Measurements from ENCODE around the gene MACIR. TPM values are rescaled to one million over a fixed set of nuclear protein-coding genes. Genes with fewer than 3 reads are reported as not detected.

Gene MACIR
- total and polyA plus RNA-seq, 2 donors (not counting 3 experiments of a cell fraction or from before 2014, with no cell fraction given): 4.0 to 9.3 TPM

DNA sequence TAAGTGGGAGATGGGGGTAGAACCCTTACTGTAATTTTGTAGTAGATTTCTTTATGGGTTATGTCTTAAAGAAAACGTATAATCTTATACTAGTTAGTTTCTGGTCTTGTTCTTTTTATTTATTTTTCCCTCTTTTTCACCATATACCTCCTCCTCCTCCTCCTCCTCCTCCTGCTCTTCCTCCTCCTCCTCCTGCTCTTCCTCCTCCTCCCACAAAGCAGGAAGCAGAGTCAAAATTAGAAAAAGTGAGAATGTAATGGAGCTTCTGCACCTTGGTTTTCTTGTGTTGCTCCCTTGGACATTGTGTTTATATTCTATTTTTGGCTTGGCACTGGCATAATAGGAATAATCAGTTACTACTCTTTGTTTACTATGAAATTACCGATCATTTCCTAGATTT lies 4.5 kb downstream of the MACIR start:
- Histone ChIP-seq H3K9me1 (replicated peaks; ENCODE audit: control insufficient read depth, extremely low read depth, insufficient read depth, low read length) (no peaks in the 10 kb centered on the region), H3K4me1 (ENCODE audit: control insufficient read depth, extremely low read depth, insufficient read depth, low read length) (peaks cover 5% of the 10 kb centered on the region), H3K4me2 (ENCODE audit: insufficient read depth, low read length) (no peak overlapping the region), H3K9ac (replicated peaks; ENCODE audit: extremely low read depth, insufficient read depth, low read length) (no peak overlapping the region), H3K27me3 (ENCODE audit: control insufficient read depth in 2 of 2, insufficient read depth in 2 of 2, low read length in 2 of 2) (no peaks in the 10 kb centered on the region), H3K27ac (ENCODE audit: insufficient read depth, low read depth, low read length) (no peak overlapping the region), H3K36me3 (ENCODE audit: control insufficient read depth in 2 of 2, extremely low read depth in 1 of 2, insufficient read depth in 2 of 2, low read length in 2 of 2) (no peaks in the 10 kb centered on the region), H3K9me3 (replicated peaks; ENCODE audit: control insufficient read depth, insufficient read depth, low read length) (no peaks in the 10 kb centered on the region), H3K79me2 (ENCODE audit: control insufficient read depth, insufficient read depth, low read length) (peaks cover 70% of the 10 kb centered on the region), H3K4me3 (replicated peaks in 1 of 3; ENCODE audit: insufficient read depth in 1 of 3, low read depth in 1 of 3, low read length in 3 of 3) (no peak overlapping the region), H2AFZ (ENCODE audit: low read depth, low read length) (no peak overlapping the region), H4K20me1 (replicated peaks; ENCODE audit: control insufficient read depth, extremely low read depth, insufficient read depth, low read length) (no peaks in the 10 kb centered on the region)
- no peak for FAIRE-seq
- CTCF ChIA-PET: interaction anchor here (1.0 to 1.3 kb wide), 2 partner anchors 11 to 30 kb away, joined by 3 to 7 read pairs; no protein-coding TSS in a partner anchor
- dilution Hi-C loops (cut with MboI; ENCODE audit: extremely low pct_ligation_motif_present, low sequenced_read_pairs): no loop called here
- TF ChIP-seq JUN (IDR thresholded peaks at IDR 0.05; ENCODE audit: borderline replicate concordance, insufficient read depth, insufficient read length, low read depth): no peak
- TF ChIP-seq, protein P1, sequence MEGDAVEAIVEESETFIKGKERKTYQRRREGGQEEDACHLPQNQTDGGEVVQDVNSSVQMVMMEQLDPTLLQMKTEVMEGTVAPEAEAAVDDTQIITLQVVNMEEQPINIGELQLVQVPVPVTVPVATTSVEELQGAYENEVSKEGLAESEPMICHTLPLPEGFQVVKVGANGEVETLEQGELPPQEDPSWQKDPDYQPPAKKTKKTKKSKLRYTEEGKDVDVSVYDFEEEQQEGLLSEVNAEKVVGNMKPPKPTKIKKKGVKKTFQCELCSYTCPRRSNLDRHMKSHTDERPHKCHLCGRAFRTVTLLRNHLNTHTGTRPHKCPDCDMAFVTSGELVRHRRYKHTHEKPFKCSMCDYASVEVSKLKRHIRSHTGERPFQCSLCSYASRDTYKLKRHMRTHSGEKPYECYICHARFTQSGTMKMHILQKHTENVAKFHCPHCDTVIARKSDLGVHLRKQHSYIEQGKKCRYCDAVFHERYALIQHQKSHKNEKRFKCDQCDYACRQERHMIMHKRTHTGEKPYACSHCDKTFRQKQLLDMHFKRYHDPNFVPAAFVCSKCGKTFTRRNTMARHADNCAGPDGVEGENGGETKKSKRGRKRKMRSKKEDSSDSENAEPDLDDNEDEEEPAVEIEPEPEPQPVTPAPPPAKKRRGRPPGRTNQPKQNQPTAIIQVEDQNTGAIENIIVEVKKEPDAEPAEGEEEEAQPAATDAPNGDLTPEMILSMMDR (IDR thresholded peaks at IDR 0.05; ENCODE audit: extremely low read depth in 1 of 2, insufficient read depth in 1 of 2, low read depth in 1 of 2, low read length in 2 of 2): no peak
- no peak for TF ChIP-seq FOS (IDR thresholded peaks at IDR 0.05; ENCODE audit: borderline replicate concordance, insufficient read depth, low read length)
- TF ChIP-seq, protein P2, sequence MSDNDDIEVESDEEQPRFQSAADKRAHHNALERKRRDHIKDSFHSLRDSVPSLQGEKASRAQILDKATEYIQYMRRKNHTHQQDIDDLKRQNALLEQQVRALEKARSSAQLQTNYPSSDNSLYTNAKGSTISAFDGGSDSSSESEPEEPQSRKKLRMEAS (IDR thresholded peaks at IDR 0.05; ENCODE audit: insufficient read depth, insufficient read length): no peak
- no peak for TF ChIP-seq GATA2 (IDR thresholded peaks at IDR 0.05; ENCODE audit: insufficient read depth, insufficient read length, low read depth, low read length)
- no peak for TF ChIP-seq POLR2AphosphoS5 (IDR thresholded peaks at IDR 0.05; ENCODE audit: insufficient read depth, low read depth, low read length)
- TF ChIP-seq POLR2A (IDR thresholded peaks at IDR 0.05; ENCODE audit: low read depth, low read length): no peak
- TF ChIP-seq MYC (IDR thresholded peaks at IDR 0.05; ENCODE audit: low read depth, low read length): no peak
- no peak for TF ChIP-seq EZH2 (IDR thresholded peaks at IDR 0.05; ENCODE audit: borderline replicate concordance, low read depth, low read length, severe bottlenecking)
- no TSS peak for BruUV-seq (replicated peaks)
- POLR2A ChIA-PET: no interaction called here
- intact Hi-C loops (cut with micrococcal nuclease): no loop called here
- DNase-seq (ENCODE audit: low read depth, low spot score): no peak
